ENCODE results near the gene JARID2.
"Not testable (repeated sequence)": the region's sequence is repeated elsewhere in the genome, so short reads cannot be mapped to it uniquely, and the experiment has no call there.

Gene JARID2

GRCh38 chr6:15538766-15539495 is 293.1 kb downstream of the JARID2 start:
- no peak for DNase-seq (ENCODE audit: low read depth, low spot score)

DNA sequence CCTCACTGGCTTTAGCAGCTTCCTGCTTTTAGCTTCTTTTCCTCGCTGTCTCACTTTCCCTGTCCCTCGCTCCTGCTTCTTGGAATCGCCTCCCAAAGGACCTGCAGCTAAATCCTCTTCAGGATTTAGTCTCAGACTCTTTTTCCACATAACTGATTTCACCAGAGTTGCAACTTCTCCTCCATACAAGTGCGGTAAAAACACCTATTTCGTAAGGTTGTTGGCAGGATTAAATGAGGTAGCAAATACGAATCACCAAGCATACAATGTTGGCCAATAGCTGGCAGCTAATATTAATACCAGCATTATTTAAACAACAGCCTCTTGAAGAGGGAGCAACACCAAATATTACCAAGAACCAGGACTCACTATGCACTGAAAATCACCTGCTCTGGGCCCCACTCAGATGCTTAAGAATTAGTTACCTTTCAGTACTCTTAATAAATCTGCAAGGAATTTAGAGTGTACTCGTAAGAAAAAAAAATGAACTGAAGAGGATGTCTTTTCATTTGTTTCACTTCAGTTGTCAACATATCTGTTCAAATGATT is 293.9 kb downstream of the JARID2 start:
- no peak for DNase-seq (ENCODE audit: low read depth, low spot score)

DNA sequence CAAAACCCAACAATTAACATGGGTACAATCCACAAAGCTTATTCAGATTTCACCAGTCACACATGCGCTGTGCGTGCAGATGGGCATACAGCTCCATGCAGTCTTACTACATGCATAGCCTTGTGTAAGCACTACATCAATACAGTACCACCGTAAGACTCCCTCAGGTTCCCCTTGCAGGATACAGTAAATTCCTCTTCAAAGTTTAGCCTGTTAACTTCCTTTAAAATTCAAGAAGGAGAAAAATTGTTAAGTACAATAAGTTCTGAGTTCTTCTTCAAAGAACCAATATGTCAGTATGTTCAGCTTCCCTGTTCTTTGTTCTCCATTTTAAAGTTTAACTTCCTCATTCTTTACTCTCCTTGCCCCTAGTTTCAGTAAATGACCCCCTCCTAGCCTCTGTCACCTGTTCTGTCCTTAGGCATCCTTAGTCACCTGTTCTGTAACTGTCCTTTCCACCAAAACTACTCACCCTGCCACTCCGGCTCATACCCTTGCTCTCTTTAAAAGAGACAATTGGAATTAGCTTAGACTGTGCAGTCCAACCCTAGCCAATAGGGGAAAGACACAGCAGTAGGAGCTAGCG is 297.6 kb downstream of the JARID2 start:
- DNase-seq (ENCODE audit: low read depth, low spot score), result not testable (repeated sequence)

GRCh38 chr6:15544321-15544900 is 298.5 kb downstream of the JARID2 start:
- DNase-seq (ENCODE audit: low read depth, low spot score), result no peak

DNA sequence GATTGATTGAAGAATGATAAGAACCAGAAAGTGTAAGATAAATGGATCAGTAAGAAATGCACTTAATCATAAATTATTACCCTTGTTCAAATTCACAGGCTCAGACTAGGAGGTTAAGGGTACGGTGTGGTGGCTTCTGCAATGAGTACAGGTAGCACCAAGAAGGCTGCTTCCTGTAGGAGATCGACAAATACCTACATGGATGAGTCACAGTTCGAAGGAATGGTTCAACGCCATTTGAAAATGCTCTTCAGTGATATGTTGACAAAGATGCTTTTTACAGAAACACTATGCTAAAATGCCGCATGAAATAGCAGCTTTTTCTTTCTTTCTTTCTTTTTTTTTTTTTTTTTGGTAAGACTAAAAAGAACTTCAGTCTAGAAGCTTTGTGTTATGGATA is 300.7 kb downstream of the JARID2 start:
- no peak for DNase-seq (ENCODE audit: low read depth, low spot score)

DNA sequence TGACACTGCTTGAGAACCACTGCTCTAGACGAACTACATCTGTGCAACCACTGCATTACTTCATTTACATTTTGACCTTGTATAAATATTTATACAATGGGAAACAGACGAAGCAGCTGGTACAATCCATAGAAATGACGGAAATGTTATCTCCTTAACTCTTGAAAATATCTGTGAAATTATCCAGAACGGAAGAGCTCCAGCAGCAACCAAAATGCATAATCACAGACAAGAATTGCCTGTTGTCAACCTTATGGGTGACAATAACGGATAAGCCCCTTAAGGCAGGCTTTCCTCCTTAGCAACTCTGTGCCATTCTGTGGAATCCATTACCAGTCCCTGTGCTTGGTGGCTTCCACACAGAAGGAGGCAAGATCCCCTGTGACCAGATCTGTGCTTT is 301.5 kb downstream of the JARID2 start:
- peak; percentile 3 for DNase-seq (ENCODE audit: low read depth, low spot score)

- DNase-seq (ENCODE audit: low read depth, low spot score), result no peak
These were observed 303.5 kb downstream of the JARID2 start for GRCh38 chr6:15549371-15549770.

DNA sequence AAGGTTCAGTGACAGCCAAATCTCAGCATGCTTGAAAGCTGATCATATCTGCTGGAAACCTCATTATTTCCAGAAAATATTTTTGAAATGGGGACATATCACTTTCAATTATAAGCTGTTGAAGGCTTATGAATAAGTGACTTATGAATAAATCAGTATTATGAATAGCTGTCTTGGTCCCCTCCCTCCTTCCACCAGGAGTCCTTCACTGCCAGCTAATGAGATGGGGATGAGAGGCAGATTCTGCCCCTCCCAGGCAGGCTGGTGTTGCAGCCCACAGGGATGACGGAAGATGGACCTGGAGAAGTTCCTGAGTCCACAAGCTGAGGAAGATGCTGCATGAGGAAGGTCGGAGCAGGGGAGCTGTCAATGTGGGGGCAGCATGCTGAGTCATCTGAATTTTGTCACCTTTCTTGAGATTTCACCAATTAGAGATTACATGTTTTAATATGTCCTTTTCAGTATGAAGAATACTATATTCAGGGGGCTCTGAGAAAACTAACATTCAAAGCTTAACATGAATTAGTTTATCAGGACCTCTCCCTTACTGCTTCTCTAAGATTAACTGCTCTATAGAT is 304.8 kb downstream of the JARID2 start:
- no peak for DNase-seq (ENCODE audit: low read depth, low spot score)

DNA sequence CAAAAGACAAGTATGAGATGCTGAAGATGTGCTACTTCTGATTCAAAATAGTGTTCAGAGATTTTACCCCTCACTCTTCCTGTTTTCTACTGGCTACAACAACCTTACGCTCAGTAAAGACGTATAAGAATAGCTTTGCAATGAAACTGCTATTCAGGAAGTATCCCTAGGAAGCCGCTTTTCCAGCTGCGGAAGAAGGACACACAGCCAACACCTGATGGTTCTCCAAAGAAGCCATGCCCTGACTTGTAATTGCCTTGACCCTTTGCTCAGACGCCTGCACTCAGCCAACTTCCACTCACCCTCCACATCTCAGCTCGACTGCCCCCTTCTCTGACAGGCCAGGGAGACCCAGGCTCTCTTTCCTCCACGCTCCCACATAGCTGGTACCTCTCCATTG is 305.4 kb downstream of the JARID2 start:
- no peak for DNase-seq (ENCODE audit: low read depth, low spot score)

- peak; percentile 9 for DNase-seq (ENCODE audit: low read depth, low spot score)
These were observed 305.9 kb downstream of the JARID2 start for GRCh38 chr6:15551798-15552197.

GRCh38 chr6:15553031-15553430 is 307.2 kb downstream of the JARID2 start:
- no peak for DNase-seq (ENCODE audit: low read depth, low spot score)

GRCh38 chr6:15553736-15554294 is 307.9 kb downstream of the JARID2 start:
- no peak for DNase-seq (ENCODE audit: low read depth, low spot score)

DNA sequence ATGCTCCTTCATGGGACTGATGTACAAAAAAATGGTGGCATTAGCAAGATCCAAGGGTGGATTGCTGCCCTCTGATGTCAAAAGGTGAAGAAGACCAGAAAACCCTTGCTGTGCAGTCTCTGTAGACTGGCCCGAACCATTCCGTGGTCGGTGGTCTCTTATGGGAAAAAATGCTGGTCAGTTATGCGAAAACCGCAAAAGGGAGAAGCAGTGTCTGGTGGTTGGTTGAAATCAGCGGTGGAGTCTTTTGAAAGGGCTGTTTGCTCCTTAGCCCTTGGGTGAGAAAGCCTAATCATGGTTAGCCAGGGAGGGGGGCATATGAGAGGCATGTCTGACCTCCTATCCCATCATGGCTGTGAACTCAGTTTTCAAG is 308.8 kb downstream of the JARID2 start:
- no peak for DNase-seq (ENCODE audit: low read depth, low spot score)

DNA sequence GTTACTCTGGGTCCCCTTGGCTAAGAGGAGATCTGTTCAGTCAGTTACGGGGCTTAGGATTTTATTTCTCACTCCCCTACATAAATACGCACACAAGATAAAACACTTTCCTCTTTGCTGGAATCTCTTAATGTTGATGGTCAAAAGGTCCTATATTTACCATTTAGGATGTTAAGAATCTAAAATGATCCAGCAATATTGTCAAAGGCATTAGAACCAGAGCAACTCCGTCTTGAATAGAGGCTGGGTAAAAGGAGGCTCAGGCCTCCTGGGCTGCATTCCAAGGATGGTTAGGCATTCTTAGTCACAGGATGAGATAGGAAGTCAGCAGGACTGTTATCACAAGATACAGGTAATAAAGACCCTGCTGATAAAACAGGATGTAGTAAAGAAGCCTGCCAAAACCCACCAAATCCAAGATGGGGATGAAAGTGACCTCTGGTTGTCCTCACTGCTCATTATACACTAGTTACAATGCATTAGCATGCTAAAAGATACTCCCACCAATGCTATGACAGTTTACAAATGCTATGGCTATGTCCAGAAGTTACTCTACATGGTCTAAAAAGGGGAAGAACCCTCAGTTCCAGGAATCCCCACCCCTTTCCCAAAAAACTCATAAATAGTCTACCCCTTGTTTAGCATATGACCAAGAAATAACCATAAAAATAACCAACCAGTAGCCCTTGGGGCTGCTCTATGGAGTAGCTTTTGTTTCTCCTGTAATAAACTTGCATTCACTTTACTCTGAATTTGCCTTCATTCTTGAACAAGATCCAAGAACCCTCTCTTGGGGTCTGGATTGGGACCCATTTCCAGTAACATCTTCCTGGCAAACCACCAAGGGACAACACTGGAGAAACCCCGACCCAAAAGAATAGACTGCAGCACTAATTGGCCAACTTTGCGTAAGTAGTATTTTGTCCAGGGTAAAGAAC is 309.5 kb downstream of the JARID2 start:
- no peak for DNase-seq (ENCODE audit: low read depth, low spot score)

GRCh38 chr6:15556711-15557110 is 310.8 kb downstream of the JARID2 start:
- DNase-seq (ENCODE audit: low read depth, low spot score), result no peak

DNA sequence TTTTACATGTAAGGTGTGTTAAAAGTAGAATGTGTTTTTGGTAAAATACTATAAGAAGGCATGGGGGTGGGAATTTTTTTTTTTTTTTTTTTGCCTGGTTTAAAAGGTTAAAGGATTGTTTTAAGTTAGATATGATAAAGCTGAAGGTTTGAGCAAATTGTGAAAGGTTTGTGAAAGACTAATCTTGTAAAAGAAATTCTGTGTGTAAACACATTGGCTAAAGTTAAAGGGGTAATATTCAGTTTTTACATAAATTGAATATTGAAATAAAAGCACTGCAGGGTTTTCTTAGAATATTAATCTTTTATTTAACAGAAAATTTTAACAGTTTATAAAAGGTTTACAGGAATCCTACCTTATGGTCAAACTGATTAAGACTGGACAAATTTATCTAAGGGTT is 311.3 kb downstream of the JARID2 start:
- no peak for DNase-seq (ENCODE audit: low read depth, low spot score)

GRCh38 chr6:15560713-15561112 is 314.8 kb downstream of the JARID2 start:
- no peak for DNase-seq (ENCODE audit: low read depth, low spot score)

DNA sequence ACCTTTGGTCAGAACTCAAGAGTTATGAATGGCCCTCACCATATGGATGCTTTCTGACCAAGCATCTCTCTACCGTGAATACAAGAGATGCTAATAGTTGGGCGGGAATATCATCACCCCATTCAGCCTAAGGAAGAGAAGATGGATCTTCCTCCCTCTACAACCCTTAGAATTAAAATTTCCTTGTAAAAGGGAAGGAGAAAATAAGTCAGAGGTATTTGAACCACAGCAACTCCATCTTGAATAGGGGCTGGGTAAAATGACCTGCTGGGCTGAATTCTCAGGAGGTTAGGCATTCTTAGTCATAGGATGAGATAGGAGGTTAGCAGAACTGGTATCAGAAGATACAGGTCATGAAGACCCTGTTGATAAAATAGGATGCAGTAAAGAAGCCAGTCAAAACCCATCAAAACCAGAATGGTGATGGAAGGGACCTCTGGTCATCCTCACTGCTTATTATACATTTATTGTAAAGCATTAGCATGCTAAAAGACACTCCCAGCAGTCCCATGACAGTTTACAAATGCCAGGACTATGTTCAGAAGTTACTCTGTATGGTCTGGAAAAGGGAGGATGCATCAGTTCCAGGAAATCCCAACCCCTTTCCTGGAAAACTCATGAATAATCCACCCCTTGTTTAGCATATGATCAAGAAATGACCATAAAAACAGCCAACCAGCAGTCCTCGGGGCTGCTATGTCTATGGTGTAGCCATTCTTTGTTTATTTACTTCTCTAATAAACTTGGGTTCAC is 315.8 kb downstream of the JARID2 start:
- DNase-seq (ENCODE audit: low read depth, low spot score), result no peak

GRCh38 chr6:15562977-15563376 is 317.1 kb downstream of the JARID2 start:
- no peak for DNase-seq (ENCODE audit: low read depth, low spot score)
